22Rv1 (cell line): Measurements from ENCODE around the gene SCYGR1.

Experiments
- H3K27ac ChIP-seq: fragments of 450-650 bp; 2 replicates; pipeline ENCODE4 v1.5.1; 2017
- CTCF ChIP-seq: fragments of 450-650 bp; IDR thresholded peaks from 2 replicates; pipeline ENCODE4 v1.5.1; 2017; ENCODE audit warnings: mild to moderate bottlenecking
- ZFX ChIP-seq: fragments of 450-650 bp; IDR thresholded peaks from 2 replicates; pipeline ENCODE4 v1.6.1; 2017; ENCODE audit warnings: antibody characterized with exemption, borderline replicate concordance

The SCYGR1 gene

DNA sequence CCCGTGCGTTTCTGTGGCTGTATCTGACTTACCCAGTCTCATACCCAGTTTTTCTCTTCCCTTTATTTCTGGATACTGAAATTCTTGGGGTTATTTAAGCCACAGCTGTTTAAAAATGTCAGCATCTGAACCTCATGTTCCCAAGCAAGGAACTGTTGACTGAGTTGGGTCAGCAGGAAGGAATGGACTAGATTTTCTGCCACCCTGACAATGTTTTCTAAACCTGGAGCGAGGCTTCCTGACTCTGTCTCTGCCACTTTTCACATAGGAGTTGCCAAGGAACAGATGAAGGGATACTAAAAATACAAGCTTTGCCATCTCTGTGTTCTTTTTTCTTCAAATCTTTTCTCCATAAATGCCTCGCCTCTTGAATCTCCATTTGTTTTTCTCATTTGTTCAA, 29.0 kb upstream of the SCYGR1 start:
- no peak overlapping the region for H3K27ac ChIP-seq

DNA sequence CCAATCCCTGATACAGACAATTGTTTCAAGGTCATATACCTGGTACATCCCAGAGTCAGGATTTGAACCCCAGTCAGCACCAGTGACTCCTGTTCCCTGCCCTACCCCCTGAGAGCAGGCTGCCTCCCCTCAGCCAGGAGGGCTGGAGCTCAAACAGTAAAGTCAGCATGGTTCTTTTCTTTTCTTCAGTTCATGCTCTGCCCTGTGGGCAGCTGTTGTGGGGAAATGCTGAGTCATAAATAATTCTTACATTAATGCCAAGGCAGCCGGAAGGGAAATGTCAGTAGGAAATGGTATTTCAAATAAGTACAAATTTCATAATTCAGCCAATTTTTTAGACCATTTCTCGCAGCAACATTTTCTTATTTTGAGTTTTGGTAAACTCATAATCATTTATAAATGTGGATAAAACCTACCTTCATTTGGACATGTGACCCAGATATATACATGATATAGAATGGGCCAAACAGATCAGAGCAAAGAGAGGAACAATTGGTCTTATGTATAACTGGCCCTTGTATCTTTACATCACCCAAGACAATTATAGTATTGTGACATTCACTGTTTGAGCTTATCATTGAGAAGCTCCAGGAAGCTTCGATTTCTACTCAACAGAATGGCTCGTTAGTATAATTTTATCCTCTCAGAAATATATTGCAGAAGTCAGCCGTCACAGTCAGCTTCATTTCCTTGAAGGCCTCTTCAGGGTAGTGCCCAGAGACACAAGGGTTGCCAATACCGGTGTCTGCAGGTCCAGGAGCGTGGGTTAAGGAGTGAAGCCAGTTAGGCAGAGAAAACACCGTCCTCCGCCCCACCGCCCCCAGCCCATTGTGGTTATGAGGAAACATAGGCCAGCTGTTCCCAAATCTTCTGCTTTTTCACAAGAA, 28.0 kb upstream of the SCYGR1 start:
- no peak overlapping the region for H3K27ac ChIP-seq
- TF ChIP-seq CTCF (no peak), ZFX (no peak)

More for the DNA sequence above, 29.0 kb upstream of the SCYGR1 start:
- TF ChIP-seq CTCF (no peak), ZFX (no peak)

DNA sequence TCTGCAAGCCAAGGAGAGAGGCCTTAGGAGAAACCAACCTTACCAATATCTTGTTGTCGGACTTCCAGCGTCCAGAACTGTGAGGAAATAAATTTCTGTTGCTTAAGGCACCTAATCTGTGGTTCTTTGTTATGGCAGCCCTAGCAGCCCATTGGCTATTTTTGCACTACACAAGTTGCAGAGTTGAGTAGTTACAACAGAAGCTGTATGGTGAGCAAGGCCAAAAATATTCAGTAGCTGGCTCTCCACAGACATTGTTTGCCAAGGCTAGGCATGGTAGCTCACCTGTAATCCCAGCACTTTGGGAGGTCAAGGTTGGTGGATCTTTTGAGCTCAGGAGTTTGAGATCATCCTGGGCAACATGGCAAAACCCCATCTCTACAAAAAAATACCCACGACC, 27.1 kb upstream of the SCYGR1 start:
- no peak overlapping the region for H3K27ac ChIP-seq
- TF ChIP-seq CTCF, result no peak
- TF ChIP-seq ZFX, result no peak

DNA sequence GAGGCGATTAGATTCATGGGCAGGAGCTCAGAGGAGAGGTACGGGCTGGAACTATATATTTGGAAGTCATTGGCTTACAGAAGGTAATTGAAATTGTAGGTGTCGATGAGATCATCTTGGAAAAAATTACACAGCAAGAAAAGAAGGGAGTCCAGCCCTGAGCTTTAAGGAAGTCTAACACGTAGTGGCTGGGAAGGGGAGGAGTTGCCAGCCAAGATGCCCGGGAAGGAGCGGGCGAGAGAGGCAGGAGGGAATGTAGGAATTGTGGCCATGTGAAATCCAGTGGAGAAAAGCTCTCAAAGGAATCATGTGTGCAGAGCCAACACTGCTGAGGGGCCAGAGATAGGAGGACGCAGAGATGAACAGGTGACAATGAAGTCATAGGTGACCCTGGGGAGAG, 25.6 kb upstream of the SCYGR1 start:
- no peak overlapping the region for H3K27ac ChIP-seq

GRCh38 chr2:227412877-227413276, 25.1 kb upstream of the SCYGR1 start:
- no peak overlapping the region for H3K27ac ChIP-seq
- no peak for TF ChIP-seq CTCF
- TF ChIP-seq ZFX, result no peak

More for the DNA sequence above, 25.6 kb upstream of the SCYGR1 start:
- TF ChIP-seq ZFX (no peak), CTCF (no peak)

GRCh38 chr2:227411990-227412350, 24.2 kb upstream of the SCYGR1 start:
- no peak overlapping the region for H3K27ac ChIP-seq
- TF ChIP-seq CTCF (no peak), ZFX (no peak)

- no peak for TF ChIP-seq ZFX
- TF ChIP-seq CTCF, result no peak
- no peak overlapping the region for H3K27ac ChIP-seq
These were observed 23.7 kb upstream of the SCYGR1 start for GRCh38 chr2:227411320-227411989.
